Fibroblast of the aortic adventitia (primary cell): ENCODE results near the gene CFAP70. TPM values are rescaled to one million over a fixed set of nuclear protein-coding genes. Genes with fewer than 3 reads are reported as not detected.

Source experiments
- DNase-seq: peaks from one replicate; pipeline ENCODE4 v3.0.0-alpha.2; 2010; ENCODE audit warnings: low read depth
- H3K4me3 ChIP-seq: 2 replicates; pipeline ENCODE4 v1.5.1; 2011; ENCODE audit warnings: low read depth, mild to moderate bottlenecking, control low read depth, low read length, moderate library complexity
- total RNA-seq: library from RNA; depleted of rRNA; stranded (reverse); fragments of >200 nt; gene quantifications from 2 replicates; pipeline ENCODE4 v1.2.3, GENCODE V29; 2012; ENCODE audit warnings: low replicate concordance
- TF ChIP-seq, protein P1 (sequence below): IDR thresholded peaks from 2 replicates; pipeline ENCODE4 v1.5.1; 2011; ENCODE audit warnings: mild to moderate bottlenecking, low read length, control low read depth, inconsistent platforms; ENCODE audit not compliant: insufficient read depth

Gene CFAP70
- total RNA-seq, 1 donor: 1.4 TPM

DNA sequence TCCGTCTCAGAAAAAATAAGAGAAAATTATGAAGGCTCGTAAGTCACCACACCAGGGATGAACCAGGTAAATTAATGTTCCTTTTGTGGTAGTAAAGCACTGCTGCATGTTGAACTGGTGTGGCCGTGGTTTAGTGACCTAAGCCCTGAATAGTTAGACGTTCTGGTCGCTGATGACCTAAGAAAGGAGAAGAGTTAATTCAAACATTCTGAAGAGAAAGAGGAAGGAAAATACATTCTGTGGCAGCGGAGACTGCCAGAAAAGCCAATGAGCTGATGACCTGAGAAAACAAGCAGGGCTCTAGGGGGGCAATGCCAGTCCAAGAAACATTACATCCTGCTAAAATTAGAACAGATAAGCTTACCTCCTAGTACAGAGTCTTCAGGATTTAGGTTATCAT is 129.1 kb downstream of the CFAP70 start:
- H3K4me3 ChIP-seq: no peak overlapping the region
- TF ChIP-seq, protein P1, sequence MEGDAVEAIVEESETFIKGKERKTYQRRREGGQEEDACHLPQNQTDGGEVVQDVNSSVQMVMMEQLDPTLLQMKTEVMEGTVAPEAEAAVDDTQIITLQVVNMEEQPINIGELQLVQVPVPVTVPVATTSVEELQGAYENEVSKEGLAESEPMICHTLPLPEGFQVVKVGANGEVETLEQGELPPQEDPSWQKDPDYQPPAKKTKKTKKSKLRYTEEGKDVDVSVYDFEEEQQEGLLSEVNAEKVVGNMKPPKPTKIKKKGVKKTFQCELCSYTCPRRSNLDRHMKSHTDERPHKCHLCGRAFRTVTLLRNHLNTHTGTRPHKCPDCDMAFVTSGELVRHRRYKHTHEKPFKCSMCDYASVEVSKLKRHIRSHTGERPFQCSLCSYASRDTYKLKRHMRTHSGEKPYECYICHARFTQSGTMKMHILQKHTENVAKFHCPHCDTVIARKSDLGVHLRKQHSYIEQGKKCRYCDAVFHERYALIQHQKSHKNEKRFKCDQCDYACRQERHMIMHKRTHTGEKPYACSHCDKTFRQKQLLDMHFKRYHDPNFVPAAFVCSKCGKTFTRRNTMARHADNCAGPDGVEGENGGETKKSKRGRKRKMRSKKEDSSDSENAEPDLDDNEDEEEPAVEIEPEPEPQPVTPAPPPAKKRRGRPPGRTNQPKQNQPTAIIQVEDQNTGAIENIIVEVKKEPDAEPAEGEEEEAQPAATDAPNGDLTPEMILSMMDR: no peak
- DNase-seq: no peak

DNA sequence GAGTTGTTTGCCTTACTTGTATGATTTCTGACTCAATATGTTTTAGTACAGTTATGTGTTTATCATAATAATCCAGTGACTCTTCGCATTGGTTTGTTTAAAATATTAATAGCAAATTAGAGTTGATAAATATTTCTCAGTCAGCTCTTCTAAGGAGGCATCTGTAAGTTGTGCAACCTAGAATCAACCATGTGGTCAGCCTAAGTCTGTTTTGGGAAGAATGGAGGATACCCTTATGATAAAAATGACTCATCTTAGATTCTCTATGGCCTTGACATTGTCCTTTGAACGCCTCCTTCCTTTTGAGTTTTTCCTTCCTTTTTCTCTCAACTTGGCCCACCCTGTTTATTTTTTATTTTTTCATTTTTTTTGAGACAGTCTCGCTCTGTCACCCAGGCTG is 130.4 kb downstream of the CFAP70 start:
- peak; percentile 18 for DNase-seq
- H3K4me3 ChIP-seq: no peak overlapping the region
- TF ChIP-seq, protein P1: no peak

DNA sequence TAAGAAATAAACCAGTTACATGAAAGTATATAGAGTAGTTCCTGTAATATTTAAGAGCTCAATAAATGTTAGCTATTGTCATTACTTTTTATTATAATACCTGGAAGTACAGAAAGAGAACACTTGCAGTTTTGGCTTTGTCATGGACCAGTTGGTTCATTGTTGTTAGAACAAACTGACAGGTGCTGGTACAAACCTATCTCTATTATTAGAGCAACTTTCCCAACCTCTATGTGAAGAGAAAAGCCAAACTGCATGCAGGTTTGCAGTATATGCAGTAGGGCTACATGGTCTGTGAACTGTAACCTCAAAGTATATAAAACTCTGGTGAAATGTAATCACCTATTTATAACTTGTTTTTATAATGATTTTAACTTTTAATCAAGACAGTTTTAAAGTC is 132.0 kb downstream of the CFAP70 start:
- TF ChIP-seq, protein P1: no peak
- no peak overlapping the region for H3K4me3 ChIP-seq
- DNase-seq: no peak

DNA sequence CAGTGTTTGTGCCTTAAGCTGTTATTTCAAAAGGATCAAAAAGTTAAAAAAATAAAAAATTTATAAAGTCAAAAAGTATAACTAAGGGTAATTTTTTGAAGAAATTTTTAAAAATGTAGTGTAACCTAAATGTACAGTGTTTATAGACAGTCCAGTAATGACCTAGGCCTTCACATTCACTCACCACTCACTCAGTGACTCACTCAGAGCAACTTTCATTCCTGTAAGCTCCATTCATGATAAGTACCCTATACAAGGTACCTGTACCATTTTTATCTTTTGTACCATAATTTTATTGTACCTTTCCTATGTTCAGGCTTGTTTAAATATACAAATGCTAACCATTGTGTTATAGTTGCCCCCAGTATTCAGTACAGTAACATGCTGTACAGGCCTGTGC is 133.1 kb downstream of the CFAP70 start:
- DNase-seq: no peak
- TF ChIP-seq, protein P1: no peak
- no peak overlapping the region for H3K4me3 ChIP-seq

DNA sequence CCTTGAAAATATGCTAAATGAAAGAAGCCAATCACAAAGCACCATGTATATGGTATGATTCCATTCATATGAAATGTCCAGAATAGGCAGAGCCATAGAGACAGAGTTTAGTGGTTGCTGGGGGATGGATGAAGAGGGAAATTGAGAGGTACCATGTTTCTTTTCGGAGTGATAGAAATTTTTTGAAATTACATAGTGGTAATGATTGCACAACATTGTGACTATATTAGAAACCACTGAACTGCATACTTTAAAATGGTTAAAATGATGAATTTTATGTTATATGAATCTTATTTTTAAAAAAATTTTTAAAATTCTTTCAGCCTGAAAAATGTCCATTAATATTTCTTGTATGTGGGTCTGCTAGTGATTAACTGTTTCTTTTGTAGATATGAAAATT is 137.7 kb downstream of the CFAP70 start:
- TF ChIP-seq, protein P1: no peak
- H3K4me3 ChIP-seq: no peak overlapping the region
- no peak for DNase-seq

DNA sequence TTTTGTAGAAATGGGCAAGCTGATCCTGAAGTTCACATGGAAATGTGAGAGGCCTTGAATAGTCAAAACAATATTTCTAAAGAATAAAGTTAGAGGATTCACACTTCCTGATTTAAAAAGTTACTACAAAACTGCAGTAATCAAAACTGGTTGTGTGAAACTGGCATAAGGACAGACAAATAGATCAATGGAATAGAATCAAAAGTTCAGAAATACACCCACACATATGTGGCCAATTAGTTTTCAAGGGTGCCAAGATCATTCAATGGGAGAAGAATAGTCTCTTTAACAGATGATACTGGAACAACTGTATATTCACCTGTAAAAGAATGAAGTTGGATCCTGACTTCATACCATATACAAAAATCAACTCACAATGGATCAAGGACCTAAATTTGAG is 139.3 kb downstream of the CFAP70 start:
- TF ChIP-seq, protein P1: no peak
- H3K4me3 ChIP-seq: no peak overlapping the region
- DNase-seq: no peak

DNA sequence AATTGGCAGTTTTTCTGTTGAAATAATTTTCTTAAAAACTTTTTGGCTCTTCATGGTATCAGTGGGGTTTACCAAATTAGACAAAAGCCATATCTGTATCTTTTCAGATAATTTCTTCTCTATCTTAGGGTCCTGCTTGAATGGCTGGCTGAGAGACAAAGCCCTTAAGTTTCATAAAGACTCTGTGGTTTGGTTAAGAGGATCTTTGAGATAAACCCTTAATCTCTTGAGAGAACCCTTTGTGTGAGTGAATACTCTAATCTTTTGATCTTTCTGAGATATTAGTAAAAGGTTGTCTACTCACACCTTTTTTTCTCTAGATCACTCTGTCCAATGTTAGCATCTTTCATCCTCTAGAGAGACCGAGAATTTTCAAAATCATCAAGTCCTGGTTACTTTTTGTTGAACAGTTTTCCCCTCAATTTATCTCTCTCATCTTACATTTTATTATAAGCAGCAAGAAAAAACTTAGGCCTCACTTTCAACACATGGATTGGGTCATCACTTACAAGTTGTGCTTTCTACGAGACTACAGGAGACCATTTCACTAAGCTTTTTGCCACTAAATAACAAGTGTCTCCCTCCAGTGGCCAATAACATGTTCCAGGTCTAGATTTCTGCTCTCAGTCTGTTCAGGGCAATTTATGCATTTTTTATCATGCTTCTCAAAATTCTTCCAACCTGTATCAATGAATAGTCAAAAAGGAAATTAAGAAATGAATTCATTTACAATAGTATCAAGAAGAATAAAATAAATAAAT is 140.1 kb downstream of the CFAP70 start:
- peak; percentile 29 for DNase-seq
- TF ChIP-seq, protein P1: peak; percentile 36
- H3K4me3 ChIP-seq: no peak overlapping the region
